Trophoblast cell (in vitro differentiated cells and primary cell): Measurements from ENCODE around the gene BCL2L13.

ENCODE experiments used
- DNase-seq, 2 donors: peaks; one replicate each; pipeline ENCODE4 v3.0.0-alpha.2; 2016
- H2AFZ ChIP-seq: 2 replicates; pipeline ENCODE4 v1.6.1; 2013; ENCODE audit warnings: low read length, moderate library complexity, mild to moderate bottlenecking; ENCODE audit not compliant: insufficient read depth, poor library complexity
- H2AK5ac ChIP-seq: 2 replicates; pipeline ENCODE4 v1.6.1; 2013; ENCODE audit warnings: mild to moderate bottlenecking, low read length
- H2BK120ac ChIP-seq: 2 replicates; pipeline ENCODE4 v1.6.1; 2013; ENCODE audit warnings: low read length, mild to moderate bottlenecking, moderate library complexity; ENCODE audit not compliant: insufficient read depth, poor library complexity
- H2BK12ac ChIP-seq: 2 replicates; pipeline ENCODE4 v1.6.1; 2013; ENCODE audit warnings: mild to moderate bottlenecking, low read length, moderate library complexity
- H2BK5ac ChIP-seq: 2 replicates; pipeline ENCODE4 v1.6.1; 2013; ENCODE audit warnings: low read length, low read depth, moderate library complexity, mild to moderate bottlenecking; ENCODE audit not compliant: poor library complexity
- H3K14ac ChIP-seq: 2 replicates; pipeline ENCODE4 v1.6.1; 2013; ENCODE audit warnings: mild to moderate bottlenecking, low read length
- H3K18ac ChIP-seq: 2 replicates; pipeline ENCODE4 v1.6.1; 2013; ENCODE audit warnings: mild to moderate bottlenecking, low read length
- H3K23ac ChIP-seq: 2 replicates; pipeline ENCODE4 v1.6.1; 2013; ENCODE audit warnings: low read length
- H3K27ac ChIP-seq: 2 replicates; pipeline ENCODE4 v1.5.1; 2013; ENCODE audit warnings: low read depth, mild to moderate bottlenecking, inconsistent platforms, low read length, moderate library complexity
- H3K27me3 ChIP-seq: 2 replicates; pipeline ENCODE4 v1.6.1; 2013; ENCODE audit warnings: inconsistent platforms, mild to moderate bottlenecking, low read length, moderate library complexity; ENCODE audit not compliant: insufficient read depth
- H3K36me3 ChIP-seq, 2 experiments: 1 replicate in 1 of 2; 2 replicates in 1 of 2; pipeline ENCODE4 v1.6.1; 2013; ENCODE audit warnings: low read length in 2 of 2, mild to moderate bottlenecking in 2 of 2, moderate library complexity in 1 of 2; ENCODE audit not compliant: insufficient read depth in 2 of 2, control insufficient read depth in 1 of 2
- H3K4ac ChIP-seq: 2 replicates; pipeline ENCODE4 v1.6.1; 2013; ENCODE audit warnings: low read depth, mild to moderate bottlenecking, low read length, moderate library complexity
- H3K4me1 ChIP-seq, 2 experiments: 1 replicate in 1 of 2; 2 replicates in 1 of 2; pipeline ENCODE4 v1.6.1; 2013; ENCODE audit warnings: low read length in 2 of 2, mild to moderate bottlenecking in 2 of 2, moderate library complexity in 1 of 2; ENCODE audit not compliant: insufficient read depth in 2 of 2, control insufficient read depth in 1 of 2
- H3K4me2 ChIP-seq: 2 replicates; pipeline ENCODE4 v1.6.1; 2013; ENCODE audit warnings: inconsistent platforms, mild to moderate bottlenecking, low read length, moderate library complexity
- H3K4me3 ChIP-seq: 2 replicates; pipeline ENCODE4 v1.5.1; 2013; ENCODE audit warnings: mild to moderate bottlenecking, low read depth, low read length, inconsistent platforms
- H3K79me1 ChIP-seq: one replicate; pipeline ENCODE4 v1.6.1; 2013; ENCODE audit warnings: low read length
- H3K79me2 ChIP-seq: 2 replicates; pipeline ENCODE4 v1.6.1; 2013; ENCODE audit warnings: low read length, mild to moderate bottlenecking; ENCODE audit not compliant: control insufficient read depth, insufficient read depth, poor library complexity
- H3K9ac ChIP-seq: 2 replicates; pipeline ENCODE4 v1.6.1; 2013; ENCODE audit warnings: mild to moderate bottlenecking, low read length
- H3K9me3 ChIP-seq: 2 replicates; pipeline ENCODE4 v1.6.1; 2013; ENCODE audit warnings: low read depth, mild to moderate bottlenecking, control low read depth, inconsistent platforms, low read length; ENCODE audit not compliant: insufficient read depth
- H4K12ac ChIP-seq: 2 replicates; pipeline ENCODE4 v1.6.1; 2013; ENCODE audit warnings: low read depth, mild to moderate bottlenecking, low read length, moderate library complexity
- H4K8ac ChIP-seq: 2 replicates; pipeline ENCODE4 v1.6.1; 2013; ENCODE audit warnings: low read depth, mild to moderate bottlenecking, low read length, moderate library complexity
- H4K91ac ChIP-seq: one replicate; pipeline ENCODE4 v1.6.1; 2013; ENCODE audit warnings: low read depth, mild to moderate bottlenecking, low read length, moderate library complexity
- WGBS: extraction: QIAGEN DNeasy Blood & Tissue Kit; methylation state at CpG from one replicate; pipeline ENCODE4 v1.1.7; 2013; ENCODE audit warnings: missing lambda C conversion rate; ENCODE audit not compliant: insufficient read length, insufficient coverage; ENCODE audit errors: extremely low coverage; 5-methylcytosine and 5-hydroxymethylcytosine counted together

Gene BCL2L13

DNA sequence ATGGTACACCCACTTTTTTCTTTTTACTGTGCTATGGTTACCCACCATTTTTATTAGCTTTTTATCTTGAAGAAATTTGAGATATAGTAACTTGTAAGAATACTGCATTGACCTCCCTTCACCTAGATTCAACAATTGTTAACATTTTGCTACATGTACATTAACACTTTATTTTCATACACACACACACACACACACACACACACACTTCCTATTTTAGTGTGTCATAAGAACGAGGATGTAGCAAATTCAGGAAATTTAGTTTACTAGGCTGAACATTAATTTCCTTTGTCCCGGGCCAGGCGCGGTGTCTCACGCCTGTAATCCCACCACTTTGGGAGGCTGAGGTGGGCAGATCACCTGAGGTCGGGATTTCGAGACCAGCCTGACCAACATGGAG is 8.9 kb upstream of the BCL2L13 start:
- Histone ChIP-seq H4K12ac (no peak overlapping the region), H3K27me3 (no peaks in the 10 kb centered on the region), H3K4me2 (no peak overlapping the region), H2BK5ac (no peak overlapping the region), H2BK120ac (no peak overlapping the region), H3K4ac (no peak overlapping the region), H3K36me3 (peaks cover 6 to 9% of the 10 kb centered on the region in 2 experiments), H3K4me3 (no peak overlapping the region), H3K4me1 (peaks cover 9 to 11% of the 10 kb centered on the region in 2 experiments), H3K79me1 (peaks cover 17% of the 10 kb centered on the region), H3K23ac (no peak overlapping the region), H3K9me3 (no peaks in the 10 kb centered on the region), H4K8ac (no peak overlapping the region), H2BK12ac (no peak overlapping the region), H3K14ac (no peak overlapping the region), H2AK5ac (no peak overlapping the region), H3K18ac (no peak overlapping the region), H3K79me2 (peaks cover 15% of the 10 kb centered on the region), H2AFZ (no peak overlapping the region), H4K91ac (no peak overlapping the region), H3K27ac (no peak overlapping the region), H3K9ac (no peak overlapping the region)
- WGBS: no CpG with 5 or more reads among the region's 7 CpGs
- no peak for DNase-seq

DNA sequence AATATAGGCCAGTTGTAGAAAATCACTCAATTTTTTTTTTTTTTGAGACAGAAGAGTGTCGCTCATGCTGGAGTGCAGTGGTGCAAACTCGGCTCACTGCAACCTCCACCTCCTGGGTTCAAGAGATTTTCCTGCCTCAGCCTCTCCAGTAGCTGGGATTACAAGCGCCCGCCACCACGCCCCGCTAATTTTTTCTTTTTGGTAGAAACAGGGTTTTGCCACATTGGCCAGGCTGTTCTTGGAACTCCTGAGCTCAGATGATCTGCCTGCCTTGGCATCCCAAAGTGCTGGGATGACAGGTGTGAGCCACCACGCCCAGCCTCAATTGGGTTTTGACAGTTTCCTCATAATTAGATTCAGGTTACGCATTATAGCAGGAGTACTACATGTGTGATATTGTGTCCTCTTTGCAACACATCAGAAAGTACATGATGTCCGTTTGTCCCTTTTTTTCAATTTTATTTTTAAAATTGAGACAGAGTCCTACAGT is 7.4 kb upstream of the BCL2L13 start:
- H3K14ac ChIP-seq: no peak overlapping the region
- WGBS: no CpG with 5 or more reads among the region's 9 CpGs
- peak overlapping the region; percentile 59 for H4K91ac ChIP-seq
- no peaks in the 10 kb centered on the region for H3K9me3 ChIP-seq
- no peak for DNase-seq
- H3K27me3 ChIP-seq: no peaks in the 10 kb centered on the region
- peak overlapping the region; percentile 31 for H3K4ac ChIP-seq
- peaks cover 15% of the 10 kb centered on the region for H3K79me2 ChIP-seq
- peaks cover 4 to 5% of the 10 kb centered on the region in 2 experiments for H3K36me3 ChIP-seq
- peak overlapping the region; percentile 74 for H2AK5ac ChIP-seq
- no peak overlapping the region for H3K18ac ChIP-seq
- no peak overlapping the region for H3K27ac ChIP-seq
- H3K4me3 ChIP-seq: no peak overlapping the region
- peaks cover 17% of the 10 kb centered on the region for H3K79me1 ChIP-seq
- no peak overlapping the region for H2AFZ ChIP-seq
- peak overlapping the region; percentile 66 for H2BK12ac ChIP-seq
- no peak overlapping the region for H3K4me2 ChIP-seq
- no peak overlapping the region for H2BK120ac ChIP-seq
- H4K8ac ChIP-seq: no peak overlapping the region
- H2BK5ac ChIP-seq: peak overlapping the region; percentile 10
- no peak overlapping the region for H4K12ac ChIP-seq
- peaks cover 9 to 11% of the 10 kb centered on the region in 2 experiments for H3K4me1 ChIP-seq
- no peak overlapping the region for H3K9ac ChIP-seq
- H3K23ac ChIP-seq: no peak overlapping the region

DNA sequence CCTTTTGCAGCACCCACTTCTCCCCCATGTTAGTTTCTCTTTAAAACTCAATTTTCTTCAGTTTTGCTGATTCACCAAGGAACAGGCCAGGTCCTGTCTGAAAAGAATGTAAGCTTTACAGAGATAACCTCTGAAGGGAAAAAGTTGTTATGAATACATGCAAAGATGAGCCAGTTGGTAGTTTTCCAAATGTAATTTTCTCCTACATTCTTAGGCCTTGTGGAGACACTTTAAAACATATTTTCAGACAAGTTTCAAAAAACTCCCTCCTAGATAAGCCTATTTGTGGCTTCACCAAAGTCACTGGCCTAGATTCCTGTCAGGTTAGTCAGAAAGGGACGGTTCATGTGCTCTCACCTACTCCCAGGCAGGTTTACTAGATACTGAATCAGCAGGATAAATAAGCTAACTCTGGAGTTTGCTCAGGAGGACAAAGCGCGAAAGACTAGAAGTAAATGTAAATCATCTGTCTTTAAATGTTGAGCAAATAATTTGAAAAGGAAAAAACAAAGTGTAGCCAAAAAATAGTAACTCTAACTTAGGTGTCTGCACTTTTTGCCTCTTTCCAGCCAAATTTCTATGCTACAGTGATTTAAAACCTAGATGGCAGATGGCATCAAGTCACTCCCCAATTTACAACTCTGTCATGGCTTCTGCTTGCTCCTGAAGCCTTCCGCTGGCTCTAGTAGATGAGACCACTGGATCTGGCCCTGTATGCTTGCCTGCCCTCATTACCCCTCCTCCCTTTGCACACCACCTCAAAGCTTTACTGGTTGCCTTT is 5.2 kb upstream of the BCL2L13 start:
- no peak overlapping the region for H3K9ac ChIP-seq
- DNase-seq: peak; percentile 94 to 98
- H3K79me2 ChIP-seq: peaks cover 10% of the 10 kb centered on the region
- peak overlapping the region; percentile 91 for H3K18ac ChIP-seq
- H3K4ac ChIP-seq: peak overlapping the region; percentile 94
- peak overlapping the region; percentile 100 for H2BK12ac ChIP-seq
- H3K27ac ChIP-seq: peak overlapping the region; percentile 97
- H3K14ac ChIP-seq: peak overlapping the region; percentile 99
- H3K4me2 ChIP-seq: peak overlapping the region; percentile 49
- peak overlapping the region; percentile 99 for H4K91ac ChIP-seq
- no peaks in the 10 kb centered on the region for H3K36me3 ChIP-seq
- H3K23ac ChIP-seq: no peak overlapping the region
- no CpG with 5 or more reads among the region's 4 CpGs for WGBS
- peak overlapping the region; percentile 94 for H2AK5ac ChIP-seq
- H3K4me1 ChIP-seq: peaks cover 8 to 13% of the 10 kb centered on the region in 2 experiments
- no peak overlapping the region for H3K4me3 ChIP-seq
- H4K12ac ChIP-seq: peak overlapping the region; percentile 89
- H2AFZ ChIP-seq: peak overlapping the region; percentile 91
- H3K9me3 ChIP-seq: no peaks in the 10 kb centered on the region
- peak overlapping the region; percentile 100 for H2BK120ac ChIP-seq
- peaks cover 20% of the 10 kb centered on the region for H3K79me1 ChIP-seq
- H2BK5ac ChIP-seq: peak overlapping the region; percentile 99
- peak overlapping the region; percentile 94 for H4K8ac ChIP-seq
- H3K27me3 ChIP-seq: no peaks in the 10 kb centered on the region

DNA sequence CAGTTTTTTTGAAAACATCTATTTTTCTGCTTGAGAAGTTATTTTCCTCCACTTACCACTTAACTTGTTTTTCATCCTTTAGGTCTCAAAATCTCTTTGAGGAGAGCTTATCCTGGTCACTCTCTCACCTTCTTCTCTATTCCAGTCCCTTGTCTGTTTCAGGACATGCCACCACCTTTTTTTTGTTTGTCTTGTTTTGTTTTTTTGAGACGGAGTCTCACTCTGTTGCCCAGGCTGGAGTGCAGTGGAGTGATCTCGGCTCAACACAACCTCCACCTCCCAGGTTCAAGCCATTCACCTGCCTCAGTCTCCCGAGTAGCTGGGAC is 4.6 kb upstream of the BCL2L13 start:
- Histone ChIP-seq H3K4me3 (no peak overlapping the region), H2AFZ (no peak overlapping the region), H2BK5ac (peak overlapping the region; percentile 99), H3K27ac (peak overlapping the region; percentile 97), H2AK5ac (no peak overlapping the region), H3K4ac (peak overlapping the region; percentile 35), H3K9ac (no peak overlapping the region), H3K23ac (no peak overlapping the region), H3K79me1 (peaks cover 21% of the 10 kb centered on the region), H3K27me3 (no peaks in the 10 kb centered on the region), H4K91ac (peak overlapping the region; percentile 99), H3K36me3 (no peaks in the 10 kb centered on the region), H3K79me2 (peaks cover 10% of the 10 kb centered on the region), H2BK12ac (peak overlapping the region; percentile 98), H3K14ac (peak overlapping the region; percentile 99), H4K12ac (no peak overlapping the region), H3K4me1 (peaks cover 8 to 13% of the 10 kb centered on the region in 2 experiments), H3K9me3 (no peaks in the 10 kb centered on the region), H3K4me2 (peak overlapping the region; percentile 49), H2BK120ac (peak overlapping the region; percentile 100), H4K8ac (peak overlapping the region; percentile 94), H3K18ac (peak overlapping the region; percentile 46)
- no peak for DNase-seq
- no CpG with 5 or more reads among the region's 3 CpGs for WGBS
